B cell (primary cell): Measurements from ENCODE around the gene SNX24. TPM values are rescaled to one million over a fixed set of nuclear protein-coding genes. Genes with fewer than 3 reads are reported as not detected.

Experiments
- ATAC-seq: fragments of 200-7000 bp; cut with Tn5 transposase; one replicate; pipeline ENCODE4 v1.10.0; 2021; ENCODE audit warnings: low read depth, mild to moderate bottlenecking, moderate number of reproducible peaks, moderate library complexity
- CTCF ChIA-PET: fragments of 350-600 bp; sonication (Branson Sonifier 250); formaldehyde crosslinking; loops from one replicate; lab custom pipeline; 2021; ENCODE audit warnings: antibody characterized with exemption, inconsistent platforms; lab: Charles Lee
- POLR2A ChIA-PET: fragments of 350-600 bp; sonication (Branson Sonifier 250); formaldehyde crosslinking; loops from one replicate; lab custom pipeline; 2021; ENCODE audit warnings: antibody characterized with exemption; lab: Charles Lee
- DNase-seq: peaks from one replicate; pipeline ENCODE4 v3.0.0; 2013
- H2AFZ ChIP-seq: 2 replicates; pipeline ENCODE4 v1.6.1; 2012; ENCODE audit warnings: mild to moderate bottlenecking, low read depth, low read length; ENCODE audit not compliant: insufficient read depth, poor library complexity, severe bottlenecking
- H3K27ac ChIP-seq, 2 donors: 1 replicate in 1 of 2; 2 replicates in 1 of 2; pipeline ENCODE4 v1.5.1; 2012 to 2013; ENCODE audit warnings: low read length in 2 of 2, mild to moderate bottlenecking in 2 of 2, moderate library complexity in 1 of 2
- H3K27me3 ChIP-seq, 4 experiments: fragments of 200-600 bp in 1 of 4; sonication (generic) in 1 of 4; replicated peaks in 1 of 4; 1 replicate in 2 of 4; 2 replicates in 2 of 4; pipeline versions ENCODE4 v1.6.1 to v1.7.0; 2013 to 2016; ENCODE audit warnings: low read length in 3 of 4, mild to moderate bottlenecking in 2 of 4, mixed read lengths in 1 of 4, moderate library complexity in 1 of 4; ENCODE audit not compliant: insufficient read depth in 4 of 4, control insufficient read depth in 3 of 4; ENCODE audit errors: control extremely low read depth in 1 of 4
- H3K36me3 ChIP-seq, 2 experiments: replicated peaks in 1 of 2; 1 replicate in 1 of 2; 2 replicates in 1 of 2; pipeline versions ENCODE4 v1.6.1 to v1.7.1; 2013; ENCODE audit warnings: low read length in 1 of 2; ENCODE audit not compliant: insufficient read depth in 2 of 2, control insufficient read depth in 1 of 2; ENCODE audit errors: control extremely low read depth in 1 of 2, extremely low read depth in 1 of 2
- H3K4me1 ChIP-seq, 2 donors: fragments of 200-600 bp in 1 of 2; sonication (generic) in 1 of 2; 1 replicate in 1 of 2; 2 replicates in 1 of 2; pipeline versions ENCODE4 v1.5.1 to v1.6.1; 2013 to 2017; ENCODE audit warnings: low read length in 2 of 2; ENCODE audit not compliant: control insufficient read depth in 2 of 2, insufficient read depth in 2 of 2
- H3K4me2 ChIP-seq: replicated peaks from 2 replicates; pipeline ENCODE3; 2012; ENCODE audit warnings: mild to moderate bottlenecking, low read depth, low read length; ENCODE audit not compliant: poor library complexity, severe bottlenecking
- H3K4me3 ChIP-seq, 5 experiments: fragments of 200-600 bp in 1 of 5; sonication (generic) in 1 of 5; 1 replicate in 3 of 5; 2 replicates in 2 of 5; pipeline versions ENCODE4 v1.5.1 to v1.7.0; 2011 to 2016; ENCODE audit warnings: low read length in 4 of 5, mild to moderate bottlenecking in 4 of 5, low read depth in 2 of 5, control low read depth in 1 of 5, moderate library complexity in 1 of 5; ENCODE audit not compliant: insufficient read depth in 1 of 5; ENCODE audit errors: control extremely low read depth in 1 of 5, extremely low read depth in 1 of 5
- H3K79me2 ChIP-seq: fragments of 200-600 bp; sonication (generic); one replicate; pipeline ENCODE4 v1.6.0; 2016; ENCODE audit warnings: low read length; ENCODE audit not compliant: control insufficient read depth, insufficient read depth
- H3K9ac ChIP-seq: fragments of 200-600 bp; sonication (generic); 2 replicates; pipeline ENCODE4 v1.6.1; 2017; ENCODE audit warnings: mild to moderate bottlenecking, low read length, moderate library complexity
- H3K9me3 ChIP-seq, 3 donors: one replicate each; pipeline versions ENCODE4 v1.6.1 to v1.7.1; 2013; ENCODE audit warnings: low read length in 2 of 3; ENCODE audit not compliant: control insufficient read depth in 2 of 3, insufficient read depth in 1 of 3; ENCODE audit errors: control extremely low read depth in 1 of 3
- H4K20me1 ChIP-seq: 2 replicates; pipeline ENCODE4 v1.6.0; 2012; ENCODE audit warnings: mild to moderate bottlenecking, low read length; ENCODE audit not compliant: insufficient read depth, control insufficient read depth, poor library complexity, severe bottlenecking
- H3K27ac Mint-ChIP-seq: one replicate; pipeline ENCODE4 v1.8.0; 2021; ENCODE audit warnings: mixed read lengths
- H3K27me3 Mint-ChIP-seq: one replicate; pipeline ENCODE4 v1.8.0; 2021; ENCODE audit warnings: mixed read lengths
- H3K4me1 Mint-ChIP-seq: one replicate; pipeline ENCODE4 v1.8.0; 2021; ENCODE audit warnings: mixed read lengths
- H3K4me3 Mint-ChIP-seq: one replicate; pipeline ENCODE4 v1.8.0; 2021; ENCODE audit warnings: mixed read lengths
- H3K9me3 Mint-ChIP-seq: one replicate; pipeline ENCODE4 v1.8.0; 2022; ENCODE audit warnings: mixed read lengths; ENCODE audit not compliant: insufficient read depth
- EZH2 ChIP-seq: IDR thresholded peaks from 2 replicates; pipeline ENCODE4 v1.6.1; 2012; ENCODE audit warnings: borderline replicate concordance, low read depth, mild to moderate bottlenecking, moderate library complexity, low read length; ENCODE audit not compliant: insufficient read depth, poor library complexity, severe bottlenecking
- WGBS: methylation state at CpG from one replicate; pipeline ENCODE4 v1.1.5; 2013; ENCODE audit warnings: missing lambda C conversion rate; ENCODE audit not compliant: insufficient coverage; 5-methylcytosine and 5-hydroxymethylcytosine counted together
- intact Hi-C: fragments of 100-400 bp; cut with micrococcal nuclease; formaldehyde crosslinking; loops from one replicate; pipeline ENCODE4 v1.10.0; 2022
- polyA plus RNA-seq: library from polyadenylated mRNA; depleted of rRNA; stranded (reverse); fragments of >200 nt; gene quantifications from 2 replicates; pipeline ENCODE4 v1.2.3, GENCODE V29; 2012
- total RNA-seq, 2 donors: library from RNA; stranded (reverse); fragments of 120-200 nt in 1 of 2; gene quantifications; 1 replicate in 1 of 2; 2 replicates in 1 of 2; pipeline versions ENCODE4 v1.2.3 to v1.2.4, GENCODE V29; 2013 to 2022
- TF ChIP-seq, protein P1 (sequence below): fragments of 200-600 bp; IDR thresholded peaks from one replicate; pipeline ENCODE4 v1.8.0; 2022; ENCODE audit warnings: antibody characterized with exemption, mild to moderate bottlenecking

Gene SNX24
- total and polyA plus RNA-seq, 2 donors (not counting 1 experiment from before 2014, with no cell fraction given), result 1.1 to 9.3 TPM

DNA sequence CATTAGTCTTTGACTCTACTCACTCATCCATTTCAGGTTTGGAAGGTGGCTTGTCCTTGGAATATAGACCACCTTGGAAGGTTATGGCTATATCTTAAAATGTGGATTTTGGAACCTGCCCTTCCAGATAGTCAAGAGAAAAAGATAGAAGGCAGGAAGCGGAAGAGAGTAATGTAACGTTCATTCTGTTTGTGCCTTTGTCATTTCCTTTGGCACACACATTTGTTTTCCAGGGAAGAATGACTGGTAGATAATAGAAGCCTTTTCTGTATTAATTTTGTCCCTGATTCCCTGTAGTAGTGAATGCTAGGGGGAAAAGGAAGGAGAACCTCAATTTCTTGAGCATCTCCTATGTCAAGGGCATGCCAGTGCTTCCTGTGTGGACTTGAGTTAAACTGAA, 136.4 kb downstream of the SNX24 start:
- Histone ChIP-seq H3K4me3 (no peak overlapping the region), H3K9me3 (no peaks in the 10 kb centered on the region), H2AFZ (no peak overlapping the region), H3K27ac (no peak overlapping the region), H4K20me1 (no peaks in the 10 kb centered on the region), H3K4me1 (peaks cover 7 to 10% of the 10 kb centered on the region in 2 donors), H3K36me3 (no peaks in the 10 kb centered on the region), H3K4me2 (no peak overlapping the region), H3K27me3 (peaks cover 0 to 2% (median 0%) of the 10 kb centered on the region in 4 experiments), H3K79me2 (no peaks in the 10 kb centered on the region), H3K9ac (no peak overlapping the region)
- peaks cover 12% of the 10 kb centered on the region for H3K4me1 Mint-ChIP-seq
- TF ChIP-seq, protein P1, sequence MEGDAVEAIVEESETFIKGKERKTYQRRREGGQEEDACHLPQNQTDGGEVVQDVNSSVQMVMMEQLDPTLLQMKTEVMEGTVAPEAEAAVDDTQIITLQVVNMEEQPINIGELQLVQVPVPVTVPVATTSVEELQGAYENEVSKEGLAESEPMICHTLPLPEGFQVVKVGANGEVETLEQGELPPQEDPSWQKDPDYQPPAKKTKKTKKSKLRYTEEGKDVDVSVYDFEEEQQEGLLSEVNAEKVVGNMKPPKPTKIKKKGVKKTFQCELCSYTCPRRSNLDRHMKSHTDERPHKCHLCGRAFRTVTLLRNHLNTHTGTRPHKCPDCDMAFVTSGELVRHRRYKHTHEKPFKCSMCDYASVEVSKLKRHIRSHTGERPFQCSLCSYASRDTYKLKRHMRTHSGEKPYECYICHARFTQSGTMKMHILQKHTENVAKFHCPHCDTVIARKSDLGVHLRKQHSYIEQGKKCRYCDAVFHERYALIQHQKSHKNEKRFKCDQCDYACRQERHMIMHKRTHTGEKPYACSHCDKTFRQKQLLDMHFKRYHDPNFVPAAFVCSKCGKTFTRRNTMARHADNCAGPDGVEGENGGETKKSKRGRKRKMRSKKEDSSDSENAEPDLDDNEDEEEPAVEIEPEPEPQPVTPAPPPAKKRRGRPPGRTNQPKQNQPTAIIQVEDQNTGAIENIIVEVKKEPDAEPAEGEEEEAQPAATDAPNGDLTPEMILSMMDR, result no peak
- no peak for TF ChIP-seq EZH2
- H3K9me3 Mint-ChIP-seq, result no peaks in the 10 kb centered on the region
- ChIA-PET POLR2A (no interaction called here), CTCF (no interaction called here)
- ATAC-seq, result no peak
- no peak overlapping the region for H3K4me3 Mint-ChIP-seq
- intact Hi-C loops, result no loop called here
- DNase-seq, result no peak
- H3K27me3 Mint-ChIP-seq, result no peaks in the 10 kb centered on the region
- no peak overlapping the region for H3K27ac Mint-ChIP-seq
- WGBS, result 100% methylated on average over 1 of the region's 2 CpGs

GRCh38 chr5:122982376-122982775, 137.0 kb downstream of the SNX24 start:
- no peak overlapping the region for H3K9ac ChIP-seq
- Mint-ChIP-seq H3K27me3 (no peaks in the 10 kb centered on the region), H3K9me3 (no peaks in the 10 kb centered on the region), H3K4me3 (no peak overlapping the region), H3K27ac (no peak overlapping the region), H3K4me1 (peaks cover 14% of the 10 kb centered on the region)
- H3K27ac ChIP-seq, result no peak overlapping the region
- H2AFZ ChIP-seq, result no peak overlapping the region
- H3K36me3 ChIP-seq, result no peaks in the 10 kb centered on the region
- no peak overlapping the region for H3K4me2 ChIP-seq
- no peaks in the 10 kb centered on the region for H3K9me3 ChIP-seq
- no peak for TF ChIP-seq EZH2
- TF ChIP-seq, protein P1, result no peak
- H3K27me3 ChIP-seq, result peaks cover 0 to 2% (median 0%) of the 10 kb centered on the region in 4 experiments
- no peak overlapping the region for H3K4me3 ChIP-seq
- H3K4me1 ChIP-seq, result peaks cover 7 to 14% of the 10 kb centered on the region in 2 donors
- ATAC-seq (no peak), DNase-seq (no peak)
- intact Hi-C loops, result no loop called here
- WGBS, result no CpG with 5 or more reads among the region's 1 CpG
- no peaks in the 10 kb centered on the region for H3K79me2 ChIP-seq
- H4K20me1 ChIP-seq, result no peaks in the 10 kb centered on the region
- ChIA-PET CTCF (no interaction called here), POLR2A (no interaction called here)
